GM21528 (cell line): ENCODE results near the gene TNFRSF14.

Experiments
- ATAC-seq: cut with Tn5 transposase; IDR thresholded peaks from one replicate; pipeline ENCODE4 v1.9.1; 2021; ENCODE audit warnings: mild to moderate bottlenecking, moderate library complexity; ENCODE audit not compliant: unreplicated experiment, low FRiP score

The TNFRSF14 gene

GRCh38 chr1:2611031-2611501 is 54.9 kb downstream of the TNFRSF14 start:
- ATAC-seq = no peak

DNA sequence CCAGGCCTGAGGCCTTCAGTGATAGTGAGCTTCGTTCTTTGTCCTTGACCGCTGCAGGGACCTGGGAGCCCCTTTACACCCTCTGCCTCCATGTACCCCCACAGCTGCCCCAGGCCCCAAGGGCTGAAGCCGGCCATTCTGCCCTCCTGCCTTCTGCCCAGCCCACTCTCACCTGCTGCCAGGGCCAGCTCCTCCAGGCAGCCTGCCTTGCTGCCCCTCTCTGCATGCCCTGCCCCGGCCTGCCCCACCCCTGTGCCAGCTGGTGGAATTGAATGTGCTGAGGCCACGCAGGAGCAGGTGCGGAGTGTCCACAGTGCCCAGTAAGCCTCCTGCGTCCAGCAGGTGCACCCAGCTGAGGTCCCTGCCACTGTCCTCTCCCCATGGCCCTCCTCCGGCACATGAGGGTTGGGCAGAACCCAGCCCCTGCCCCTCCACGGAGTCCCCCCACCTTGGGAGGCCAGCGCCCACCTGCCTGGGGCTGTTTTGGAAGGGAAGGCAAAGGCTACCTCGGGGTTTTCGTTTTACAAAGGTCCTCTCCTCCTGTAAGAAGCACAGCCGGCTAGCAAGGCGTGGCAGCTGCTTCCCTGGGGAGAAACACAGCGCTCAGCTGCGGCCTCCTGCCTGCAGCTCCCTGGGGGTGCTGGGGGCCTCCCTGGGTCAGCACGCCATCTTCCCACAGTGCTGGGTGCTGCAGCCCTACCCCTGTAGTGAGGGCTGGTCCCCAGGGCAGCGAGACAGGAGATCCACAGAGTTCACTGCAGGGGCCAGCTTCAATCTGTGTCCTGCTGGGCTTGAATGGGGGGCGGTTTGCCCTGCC is 55.7 kb downstream of the TNFRSF14 start:
- no peak for ATAC-seq

DNA sequence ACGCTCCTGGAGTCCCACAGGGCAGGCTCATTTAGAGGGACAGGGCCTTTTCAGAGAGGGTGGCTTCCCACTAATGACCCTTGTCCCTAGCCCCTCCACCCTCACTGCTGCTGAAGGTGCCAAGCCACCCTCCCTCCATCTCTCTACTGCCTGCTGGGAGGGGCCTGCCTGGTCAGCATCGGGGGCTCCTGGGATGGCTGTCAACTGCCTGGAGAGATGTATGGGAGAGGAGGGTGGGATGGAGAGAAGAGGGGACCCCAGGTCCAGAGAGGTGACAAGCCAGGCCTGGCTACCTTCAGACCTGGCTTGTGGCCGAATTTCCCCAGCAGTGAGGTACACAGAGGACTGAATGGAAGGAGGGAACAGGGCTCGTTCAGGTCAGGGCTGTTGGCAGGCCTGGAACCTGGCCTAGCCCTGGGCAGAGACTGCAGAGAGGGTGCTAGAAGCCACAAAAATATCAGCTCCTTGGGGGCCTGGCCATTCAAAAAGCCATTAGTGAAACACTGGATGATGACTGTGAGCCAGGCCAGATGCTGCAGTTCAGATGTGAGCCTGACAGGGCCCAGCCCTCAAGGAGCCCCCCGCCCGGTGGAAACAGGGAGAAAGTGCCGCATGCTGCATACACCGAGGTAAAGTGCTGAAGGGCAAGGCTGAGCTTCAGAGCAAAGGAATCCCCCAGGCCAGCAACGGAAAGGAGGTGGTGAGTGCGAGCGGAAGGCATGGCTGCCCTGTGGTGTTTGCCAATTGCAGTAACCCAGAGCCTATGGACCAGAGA is 56.6 kb downstream of the TNFRSF14 start:
- ATAC-seq = no peak
